ENCODE data around the gene GGCX.

GGCX gene

GRCh38 chr2:85541753-85542457 is 19.4 kb downstream of the GGCX start:
- no peak for DNase-seq (ENCODE audit: low read depth in 2 of 2)

GRCh38 chr2:85541262-85541661 is 20.0 kb downstream of the GGCX start:
- DNase-seq (ENCODE audit: low read depth in 2 of 2) = no peak

GRCh38 chr2:85540133-85540648 is 21.1 kb downstream of the GGCX start:
- DNase-seq (ENCODE audit: low read depth in 2 of 2) = no peak

- peak; percentile 36 to 45 for DNase-seq (ENCODE audit: low read depth in 2 of 2)
Measured at GRCh38 chr2:85539361-85540132, 21.7 kb downstream of the GGCX start.

- peak; percentile 71 to 80 for DNase-seq (ENCODE audit: low read depth in 2 of 2)
Measured at GRCh38 chr2:85538507-85539360, 22.6 kb downstream of the GGCX start, which contains the start of gene MAT2A. TSS of gene MAT2A (plus strand) at chr2:85539168. CDS start at chr2:85539288, 120 bp downstream.

GRCh38 chr2:85537600-85538506 is 23.4 kb downstream of the GGCX start:
- DNase-seq (ENCODE audit: low read depth in 2 of 2) = peak in 1 of 2 donors; percentile 6

GRCh38 chr2:85536479-85536878 is 24.8 kb downstream of the GGCX start:
- DNase-seq (ENCODE audit: low read depth in 2 of 2) = no peak

GRCh38 chr2:85534881-85535280 is 26.4 kb downstream of the GGCX start:
- no peak for DNase-seq (ENCODE audit: low read depth in 2 of 2)

- no peak for DNase-seq (ENCODE audit: low read depth in 2 of 2)
Measured at GRCh38 chr2:85534099-85534498, 27.2 kb downstream of the GGCX start.

- no peak for DNase-seq (ENCODE audit: low read depth in 2 of 2)
Measured at GRCh38 chr2:85531589-85531988, 29.7 kb downstream of the GGCX start.

- no peak for DNase-seq (ENCODE audit: low read depth in 2 of 2)
Measured at GRCh38 chr2:85529809-85530208, 31.5 kb downstream of the GGCX start.

GRCh38 chr2:85528355-85528754 is 32.9 kb downstream of the GGCX start:
- no peak for DNase-seq (ENCODE audit: low read depth in 2 of 2)

GRCh38 chr2:85527787-85528186 is 33.5 kb downstream of the GGCX start:
- DNase-seq (ENCODE audit: low read depth in 2 of 2) = no peak

- DNase-seq (ENCODE audit: low read depth in 2 of 2) = no peak
Measured at GRCh38 chr2:85525567-85525966, 35.7 kb downstream of the GGCX start.

- no peak for DNase-seq (ENCODE audit: low read depth in 2 of 2)
Measured at GRCh38 chr2:85525029-85525428, 36.3 kb downstream of the GGCX start.

- no peak for DNase-seq (ENCODE audit: low read depth in 2 of 2)
Measured at GRCh38 chr2:85524336-85524908, 36.9 kb downstream of the GGCX start.

- DNase-seq (ENCODE audit: low read depth in 2 of 2) = no peak
Measured at GRCh38 chr2:85523903-85524335, 37.4 kb downstream of the GGCX start.

GRCh38 chr2:85523062-85523902 is 38.0 kb downstream of the GGCX start:
- DNase-seq (ENCODE audit: low read depth in 2 of 2) = no peak

- no peak for DNase-seq (ENCODE audit: low read depth in 2 of 2)
Measured at GRCh38 chr2:85522090-85522647, 39.1 kb downstream of the GGCX start.
